Ureter (tissue), 1 donor: ENCODE results near the gene SLC17A1. TPM values are rescaled to one million over a fixed set of nuclear protein-coding genes. Genes with fewer than 3 reads are reported as not detected.

Source experiments
- DNase-seq: peaks from one replicate; pipeline ENCODE4 v3.0.0-alpha.2; 2020; ENCODE audit warnings: low spot score
- total RNA-seq: library from RNA; stranded (reverse); gene quantifications from one replicate; pipeline ENCODE4 v1.2.4, GENCODE V29; 2023
- donor health status: DM: yes; HTN: yes; CAD: no.

The SLC17A1 gene
- total RNA-seq = not detected

DNA sequence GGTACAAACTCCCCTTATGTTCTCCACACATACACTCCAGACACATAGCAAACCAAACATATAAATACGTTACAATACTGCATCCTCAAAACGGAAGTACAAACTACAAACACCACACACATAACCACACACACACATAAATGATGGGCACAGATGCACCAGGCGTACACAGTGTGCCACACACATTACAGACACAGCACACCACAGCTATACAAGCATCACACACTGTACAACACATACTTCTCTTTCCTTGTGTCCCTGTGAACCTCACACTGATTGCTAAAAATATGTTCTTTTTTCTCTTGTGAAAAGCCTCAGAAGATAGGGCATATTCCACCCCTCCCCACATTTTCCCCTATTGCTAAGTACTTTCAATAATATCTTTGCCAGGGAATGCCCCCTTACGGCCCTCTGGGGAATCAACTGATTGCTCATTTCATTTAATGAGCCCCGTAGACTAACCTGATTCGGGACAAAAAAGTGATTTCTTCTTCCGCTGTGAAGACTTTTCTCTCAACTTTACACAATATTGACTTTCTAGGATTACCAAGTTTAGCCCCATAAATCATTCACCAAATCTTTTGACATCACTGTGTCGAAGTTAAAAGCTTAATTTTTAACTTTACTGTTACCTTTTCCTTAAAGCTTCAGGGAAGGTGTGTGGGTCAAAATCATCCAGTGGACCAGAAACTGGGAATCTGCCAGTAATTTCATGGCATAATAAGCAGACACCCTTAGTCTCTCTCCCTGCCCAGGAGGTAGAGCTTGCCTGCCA, at the start of gene SLC17A1:
TSS of gene SLC17A1 (minus strand) at position 521 of the 775 bp plus-strand sequence. CDS start 1,495 bp downstream, outside the sequence.
- no peak for DNase-seq

DNA sequence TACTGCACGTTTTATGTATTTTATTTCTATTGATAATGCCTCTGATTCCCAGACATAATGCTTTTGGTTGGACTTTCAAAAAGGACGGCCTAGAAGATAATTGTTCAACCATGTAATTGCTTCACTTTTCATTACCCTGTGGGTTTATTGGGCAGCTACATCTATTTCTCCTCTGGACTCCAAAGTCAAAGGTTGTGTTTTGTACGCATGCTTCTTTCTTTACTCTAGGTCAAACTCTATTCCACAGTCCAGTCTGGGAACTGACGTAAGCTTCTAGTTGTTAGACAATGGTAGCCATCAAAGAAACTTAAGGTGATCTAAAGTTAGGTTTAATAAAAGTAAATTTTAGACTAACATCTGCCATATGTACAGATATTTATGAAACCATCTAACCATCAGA, 48.7 kb upstream of the SLC17A1 start:
- DNase-seq = no peak

GRCh38 chr6:25878721-25879322, 47.0 kb upstream of the SLC17A1 start:
- no peak for DNase-seq

DNA sequence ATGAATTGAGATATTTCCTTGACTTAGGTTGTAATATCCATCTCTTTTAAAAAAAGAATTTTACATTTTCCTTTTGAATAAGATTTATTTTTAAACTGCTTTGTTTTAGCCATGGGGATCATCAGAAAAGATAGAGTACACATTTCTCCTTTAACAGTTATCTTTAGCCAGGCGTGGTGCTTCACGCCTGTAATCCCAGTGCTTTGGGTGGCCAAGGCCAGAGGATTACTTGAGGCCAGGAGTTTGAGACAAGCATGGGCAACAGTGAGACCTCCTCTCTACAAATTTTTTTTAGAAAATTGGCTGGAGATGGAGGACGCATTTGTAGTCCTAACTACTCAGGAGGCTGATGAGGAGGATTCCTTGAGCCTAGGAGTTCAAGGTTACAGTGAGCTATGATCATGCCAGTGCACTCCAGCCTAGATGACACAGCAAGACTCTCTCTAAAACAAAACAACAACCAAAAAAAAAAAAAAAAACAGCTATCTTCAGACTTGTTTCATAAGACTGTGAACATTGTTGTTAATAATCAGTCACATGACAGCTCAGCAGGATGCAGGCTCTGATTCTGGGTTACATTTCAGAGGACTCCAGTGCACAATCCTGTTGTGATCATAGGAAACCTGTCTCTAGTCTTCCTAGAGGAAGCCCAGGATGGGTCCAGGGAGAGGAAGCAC, 44.2 kb upstream of the SLC17A1 start:
- DNase-seq = no peak

GRCh38 chr6:25875563-25875905, 43.7 kb upstream of the SLC17A1 start:
- no peak for DNase-seq

- no peak for DNase-seq
Observed at GRCh38 chr6:25874822-25875562, 43.1 kb upstream of the SLC17A1 start.

DNA sequence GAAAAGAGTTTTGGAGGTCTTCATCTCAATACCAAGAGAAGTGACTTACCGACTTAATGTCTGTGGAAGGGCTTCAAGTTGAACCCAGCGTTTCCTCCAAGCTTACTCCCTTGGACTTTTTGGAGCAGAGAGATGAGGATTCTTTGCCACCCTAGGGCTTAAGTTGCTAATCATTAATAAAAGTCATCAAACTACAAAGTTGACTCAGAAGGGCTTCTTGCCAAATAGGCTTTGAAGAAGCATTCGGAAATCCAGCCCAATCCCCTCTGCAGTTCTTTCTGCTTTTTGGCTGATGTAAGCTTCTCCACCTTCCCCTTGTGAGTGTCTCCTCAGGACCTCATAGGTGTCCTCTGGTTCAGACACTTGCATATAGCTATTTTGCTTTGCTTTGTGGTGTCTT, 42.3 kb upstream of the SLC17A1 start, which contains the start of gene SLC17A3:
TSS of gene SLC17A3 (minus strand) at position 126 of the 400 bp plus-strand sequence. CDS start 5,856 bp downstream, outside the sequence.
- DNase-seq = no peak

GRCh38 chr6:25872814-25873213, 41.0 kb upstream of the SLC17A1 start:
- DNase-seq = no peak

DNA sequence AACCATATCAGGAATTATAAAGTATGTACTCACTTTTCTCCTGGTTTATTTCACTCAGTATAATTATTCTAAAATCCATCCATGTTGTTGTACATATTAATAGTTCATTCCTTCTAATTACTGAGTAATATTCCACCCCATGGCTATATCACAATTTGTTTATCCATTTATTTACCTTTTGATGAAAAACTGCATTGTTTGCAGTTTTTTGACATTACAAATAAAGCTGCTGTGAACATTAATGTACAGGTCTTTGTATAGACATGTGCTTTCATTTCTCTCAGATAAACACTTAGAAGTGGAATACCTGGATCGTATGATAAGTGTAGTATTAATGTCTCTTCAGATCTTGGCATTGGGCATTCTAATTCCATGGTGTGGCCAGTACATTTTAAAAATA, 38.0 kb upstream of the SLC17A1 start:
- no peak for DNase-seq

DNA sequence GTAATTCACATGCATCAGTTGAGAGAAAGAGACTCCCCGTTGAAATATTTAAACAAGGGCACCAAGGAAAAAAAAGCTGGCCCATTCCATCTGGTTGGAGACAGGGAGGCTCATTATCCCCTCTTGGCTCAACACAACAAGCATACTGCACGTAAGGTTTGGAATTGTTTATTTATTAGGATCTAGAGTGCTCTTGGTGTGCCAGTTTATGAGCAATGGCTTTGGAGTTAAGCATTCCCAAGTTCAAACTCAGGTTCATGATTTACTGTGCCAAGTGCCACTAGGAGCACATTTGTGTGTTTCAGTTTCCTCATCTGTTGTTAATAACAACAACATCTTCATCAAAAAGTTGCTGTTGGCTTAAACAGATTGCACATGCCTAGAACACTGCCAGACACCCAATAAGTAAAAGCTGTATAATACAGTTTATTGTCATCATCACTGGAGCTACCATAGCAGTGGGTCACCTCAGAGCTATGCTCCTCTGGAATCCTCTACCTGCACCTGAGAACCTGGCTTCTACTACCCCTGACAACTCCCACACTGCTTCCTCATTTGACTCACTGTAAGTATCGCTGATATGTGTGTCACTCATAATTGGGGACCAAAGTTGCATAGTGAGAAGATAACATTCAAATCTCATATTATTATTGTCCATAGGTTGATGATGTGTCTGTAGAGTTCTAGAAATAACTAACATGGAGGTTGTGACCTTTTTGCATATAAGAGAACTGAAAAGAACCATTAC, 36.8 kb upstream of the SLC17A1 start:
- DNase-seq = no peak

DNA sequence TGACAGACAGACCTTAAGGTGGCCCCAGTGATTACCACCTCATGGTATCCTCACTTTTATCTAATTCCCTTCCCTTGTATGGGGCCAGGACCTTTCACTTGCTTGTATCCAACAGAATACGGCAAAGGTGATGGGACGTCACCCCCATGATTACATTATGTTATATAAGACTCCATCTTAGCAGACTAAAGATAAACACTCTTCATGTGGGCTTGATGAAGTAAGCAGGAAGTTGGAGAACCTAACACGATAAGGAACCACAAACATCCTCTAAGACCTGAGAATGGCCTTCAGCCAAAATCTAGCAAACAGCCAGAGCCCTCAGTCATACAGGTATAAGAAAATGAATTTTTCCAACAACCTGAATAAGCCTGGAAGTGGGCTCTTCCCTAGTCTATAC, 34.2 kb upstream of the SLC17A1 start:
- no peak for DNase-seq

GRCh38 chr6:25863360-25863759, 31.5 kb upstream of the SLC17A1 start:
- no peak for DNase-seq

DNA sequence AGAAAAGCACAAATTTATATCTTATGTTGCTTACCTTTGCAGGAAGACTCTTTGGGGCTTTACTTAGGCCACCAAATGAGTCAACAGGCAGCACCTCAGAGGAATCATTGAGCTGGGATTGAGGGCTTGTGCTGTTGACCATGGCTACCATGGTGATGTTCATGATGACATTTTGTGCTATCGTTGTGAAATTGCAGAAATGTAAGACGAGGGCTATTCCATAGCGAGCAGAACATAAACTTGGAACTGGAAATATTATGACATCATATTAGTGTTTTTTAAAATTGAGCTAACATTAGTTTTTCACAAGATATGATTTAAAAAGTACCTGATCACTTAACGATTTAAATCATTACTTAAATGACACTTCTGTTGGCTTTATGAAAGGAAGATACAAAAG, 30.3 kb upstream of the SLC17A1 start:
- DNase-seq = no peak

DNA sequence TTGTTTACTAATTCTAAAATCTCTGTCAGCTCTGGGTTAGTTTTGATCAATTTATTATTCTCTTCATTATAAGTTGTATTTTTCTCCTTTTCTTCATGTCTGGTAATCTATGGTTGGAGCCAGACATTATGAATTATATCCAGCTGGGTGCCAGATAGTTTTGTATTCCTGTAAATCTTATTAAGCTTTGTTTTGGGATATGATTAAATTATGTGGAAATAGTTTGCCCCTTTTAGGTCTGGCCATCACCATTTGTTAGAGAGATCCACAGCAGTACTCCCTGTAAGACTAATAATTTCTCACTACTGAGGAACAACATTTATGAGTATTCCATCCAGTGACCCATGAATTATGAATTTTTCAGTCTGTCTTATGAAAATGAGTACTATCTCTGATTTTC, 20.9 kb upstream of the SLC17A1 start:
- no peak for DNase-seq

GRCh38 chr6:25851961-25852360, 20.1 kb upstream of the SLC17A1 start:
- no peak for DNase-seq

GRCh38 chr6:25844518-25844917, 12.7 kb upstream of the SLC17A1 start:
- no peak for DNase-seq

DNA sequence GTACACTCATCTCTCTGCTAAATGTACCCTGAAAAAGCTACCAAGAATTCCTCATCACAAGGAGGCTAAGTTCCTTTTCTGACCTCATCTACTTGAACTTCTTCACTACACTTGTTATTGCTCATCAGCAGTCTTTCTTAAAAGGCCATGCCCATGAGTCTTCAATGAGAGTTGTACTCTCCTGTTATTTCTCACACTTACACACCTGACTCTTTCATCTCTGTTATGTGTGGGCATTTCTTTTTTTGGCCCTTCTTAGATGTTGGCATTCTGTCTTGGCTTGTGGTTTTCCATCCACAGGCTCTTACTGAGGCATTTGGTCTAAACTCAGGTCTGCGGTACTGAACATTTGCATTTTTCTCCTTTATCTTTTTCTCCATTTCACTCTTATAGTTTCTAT, 10.7 kb upstream of the SLC17A1 start:
- DNase-seq = no peak

DNA sequence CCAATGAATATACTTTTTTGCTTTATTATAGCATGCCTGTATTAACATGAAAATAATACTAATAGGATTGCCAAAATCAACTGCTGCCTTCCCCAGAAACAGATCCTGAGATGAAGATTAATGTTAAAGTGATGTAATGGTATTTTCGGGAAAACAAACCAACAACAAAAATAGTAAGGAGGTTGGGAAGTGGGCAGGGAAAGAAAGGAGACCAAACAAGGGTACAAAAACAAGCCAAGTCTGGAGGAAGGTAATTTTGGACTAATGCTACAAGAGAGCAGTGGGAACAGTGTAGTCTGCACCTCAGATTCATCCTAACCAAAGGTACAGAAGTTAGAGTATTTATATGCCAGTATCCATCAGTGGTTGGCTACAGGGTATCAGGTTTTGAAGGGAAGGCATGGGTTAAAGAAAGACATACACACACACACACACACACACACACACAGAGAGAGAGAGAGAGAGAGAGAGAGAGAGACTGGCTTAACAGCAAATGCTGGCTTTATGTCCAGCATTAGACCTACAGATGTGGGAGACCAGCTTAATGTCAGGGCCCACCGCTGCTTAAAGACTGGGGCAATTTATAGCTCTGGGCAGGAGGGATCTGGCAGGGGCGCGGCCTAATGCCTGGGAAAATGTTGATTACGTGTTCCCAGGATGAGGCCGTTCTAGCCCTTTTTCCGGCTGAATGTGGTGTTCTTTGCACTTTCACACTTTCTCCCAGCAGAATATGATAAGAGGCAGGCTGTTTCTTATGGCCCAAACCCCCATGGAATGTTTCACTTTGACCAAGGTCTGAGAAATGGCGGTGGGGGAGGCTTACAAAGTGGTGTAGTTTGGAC, 3.8 kb upstream of the SLC17A1 start:
- no peak for DNase-seq

DNA sequence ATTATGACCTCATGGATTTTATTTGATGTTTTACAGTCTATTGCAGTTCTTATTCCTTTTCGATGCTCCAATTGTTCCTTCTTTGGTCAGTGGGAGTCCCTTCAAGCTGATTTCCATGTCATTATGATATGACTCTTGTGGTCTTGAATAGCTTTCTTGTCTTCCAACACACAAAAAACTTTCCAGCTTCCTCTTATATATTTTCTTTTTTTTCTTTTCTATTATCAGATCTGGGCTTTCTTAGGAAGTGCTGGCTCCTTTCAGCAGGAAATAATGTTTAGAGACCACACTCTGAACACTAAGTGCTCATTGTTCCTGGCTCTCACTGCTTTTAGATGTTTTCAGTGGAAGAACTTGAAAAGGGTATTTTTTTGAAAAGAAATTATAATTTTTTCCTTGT, 3.1 kb upstream of the SLC17A1 start:
- no peak for DNase-seq

GRCh38 chr6:25833136-25833535, 1.3 kb upstream of the SLC17A1 start:
- DNase-seq = no peak

DNA sequence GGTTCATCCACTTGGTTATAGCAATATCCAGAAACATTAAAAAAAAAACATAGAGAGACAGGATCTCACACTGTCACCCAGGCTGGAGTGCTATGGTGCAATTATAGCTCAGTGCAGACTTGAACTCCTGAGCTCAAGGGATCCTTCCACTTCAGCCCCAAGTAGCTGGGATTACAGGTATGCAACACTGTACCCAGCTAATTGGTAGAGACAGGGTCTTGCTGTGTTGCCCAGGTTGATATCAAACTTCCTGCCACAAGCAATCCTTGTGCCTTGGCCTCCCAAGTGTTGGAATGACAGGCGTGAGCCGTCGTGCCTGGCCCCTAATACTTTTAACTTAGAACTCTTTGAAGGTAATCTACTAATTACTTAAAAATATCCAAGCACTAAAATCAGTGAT, 818 bp upstream of the SLC17A1 start:
- DNase-seq = no peak
